GM12878 (cell line): ENCODE results near the gene CD200R1L. TPM values are rescaled to one million over a fixed set of nuclear protein-coding genes. Genes with fewer than 3 reads are reported as not detected.

ENCODE experiments used
- ATAC-seq: fragments of 200-7000 bp; cut with Tn5 transposase; 3 replicates; pipeline ENCODE4 v1.9.1; 2020; ENCODE audit warnings: mild to moderate bottlenecking, moderate library complexity
- BruUV-seq: library from RNA; stranded (reverse); fragments of 400-500 nt; replicated peaks from 2 replicates; lab custom pipeline; 2021; lab: Mats Ljungman, UMichigan
- CTCF ChIA-PET: fragments of 300-600 bp; sonication (Branson Sonifier 250); formaldehyde crosslinking; extraction: SDS; loops from one replicate; lab custom pipeline; 2021; ENCODE audit warnings: inconsistent platforms; lab: Yijun Ruan, JAX
- POLR2A ChIA-PET: fragments of 350-600 bp; formaldehyde crosslinking; extraction: SDS; loops from one replicate; lab custom pipeline; 2021; ENCODE audit warnings: inconsistent platforms; lab: Charles Lee
- RAD21 ChIA-PET: fragments of 300-600 bp; sonication (Branson Sonifier 250); formaldehyde crosslinking; loops from one replicate; lab custom pipeline; 2023; ENCODE audit warnings: antibody characterized with exemption; ENCODE audit not compliant: unreplicated experiment; lab: Charles Lee
- SMC1A ChIA-PET: fragments of 300-600 bp; sonication (Branson Sonifier 250); formaldehyde crosslinking; loops from one replicate; lab custom pipeline; 2023; ENCODE audit not compliant: unreplicated experiment, uncharacterized antibody; lab: Charles Lee
- DNase-seq: peaks from one replicate; pipeline ENCODE4 v3.0.0-alpha.2; 2011; ENCODE audit warnings: low read depth, low spot score
- FAIRE-seq: peaks from 3 replicates; lab custom pipeline; 2011; peaks lifted over from hg19 to GRCh38; lab: Jason Lieb, UNC
- H2AFZ ChIP-seq: 2 replicates; pipeline ENCODE4 v1.6.0; 2011; ENCODE audit warnings: low read depth, low read length, control low read depth; ENCODE audit not compliant: control insufficient read depth
- H3K27ac ChIP-seq: 2 replicates; pipeline ENCODE4 v1.5.1; 2011; ENCODE audit warnings: control low read depth; ENCODE audit not compliant: control insufficient read depth, insufficient read depth
- H3K27me3 ChIP-seq, 2 experiments: replicated peaks in 1 of 2; 2 replicates each; pipeline versions ENCODE4 v1.6.0 to v1.6.1; 2011; ENCODE audit warnings: low read length in 1 of 2; ENCODE audit not compliant: control insufficient read depth in 2 of 2, insufficient read depth in 2 of 2
- H3K36me3 ChIP-seq, 2 experiments: 2 replicates each; pipeline ENCODE4 v1.5.1; 2011; ENCODE audit warnings: low read length in 1 of 2; ENCODE audit not compliant: control insufficient read depth in 2 of 2, insufficient read depth in 2 of 2
- H3K4me1 ChIP-seq: 2 replicates; pipeline ENCODE4 v1.6.1; 2011; ENCODE audit warnings: mild to moderate bottlenecking, low read length, moderate library complexity, mixed read lengths; ENCODE audit not compliant: control insufficient read depth, insufficient read depth
- H3K4me2 ChIP-seq: 2 replicates; pipeline ENCODE4 v1.6.0; 2011; ENCODE audit warnings: control low read depth; ENCODE audit not compliant: control insufficient read depth, insufficient read depth
- H3K4me3 ChIP-seq: fragments of 200-600 bp; sonication (generic); 2 replicates; pipeline ENCODE4 v1.5.1; 2016
- H3K79me2 ChIP-seq: 2 replicates; pipeline ENCODE4 v1.6.0; 2011; ENCODE audit warnings: low read length; ENCODE audit not compliant: control insufficient read depth, insufficient read depth
- H3K9ac ChIP-seq: 2 replicates; pipeline ENCODE4 v1.8.0; 2011; ENCODE audit warnings: low read length, control low read depth, mixed read lengths; ENCODE audit not compliant: control insufficient read depth, insufficient read depth
- H3K9me3 ChIP-seq: replicated peaks from 3 replicates; pipeline ENCODE4 v1.5.1; 2011; ENCODE audit warnings: mild to moderate bottlenecking, low read length; ENCODE audit not compliant: control insufficient read depth, insufficient read depth
- H4K20me1 ChIP-seq: 2 replicates; pipeline ENCODE4 v1.6.0; 2011; ENCODE audit not compliant: control insufficient read depth, insufficient read depth
- CEBPB ChIP-seq, 2 experiments: fragments of 150-350 bp in 1 of 2; IDR thresholded peaks; 2 replicates each; pipeline ENCODE4 v1.6.1; 2012 to 2014; ENCODE audit warnings: low read depth in 2 of 2, low read length in 2 of 2, borderline replicate concordance in 1 of 2, inconsistent platforms in 1 of 2
- DPF2 ChIP-seq: fragments of 450-650 bp; IDR thresholded peaks from 2 replicates; pipeline ENCODE4 v1.6.1; 2017; ENCODE audit warnings: mild to moderate bottlenecking
- JUNB ChIP-seq: IDR thresholded peaks from 2 replicates; pipeline ENCODE4 v1.6.1; 2016; ENCODE audit warnings: antibody characterized with exemption, mild to moderate bottlenecking
- NBN ChIP-seq: fragments of 450-650 bp; IDR thresholded peaks from 2 replicates; pipeline ENCODE4 v1.6.1; 2016
- NFYB ChIP-seq: IDR thresholded peaks from 2 replicates; pipeline ENCODE4 v1.6.1; 2011; ENCODE audit warnings: low read depth, mild to moderate bottlenecking, low read length, improper control_type of control experiment, moderate library complexity; ENCODE audit not compliant: insufficient read depth
- PAX5 ChIP-seq: IDR thresholded peaks from 2 replicates; pipeline ENCODE4 v1.6.1; 2011; ENCODE audit warnings: low read depth, low read length, borderline replicate concordance
- POLR2AphosphoS5 ChIP-seq: IDR thresholded peaks from 2 replicates; pipeline ENCODE4 v1.6.1; 2011; ENCODE audit warnings: mild to moderate bottlenecking, low read length, inconsistent platforms
- TCF7 ChIP-seq: IDR thresholded peaks from 2 replicates; pipeline ENCODE4 v1.6.1; 2014; ENCODE audit warnings: antibody characterized with exemption, borderline replicate concordance
- WGBS: methylation state at CpG from one replicate; pipeline ENCODE4 v1.1.6; 2016; ENCODE audit warnings: low lambda C conversion rate; ENCODE audit not compliant: insufficient replicate concordance, insufficient coverage; ENCODE audit errors: missing lambda C conversion rate; 5-methylcytosine and 5-hydroxymethylcytosine counted together
- in situ Hi-C: fragments of 300-500 bp; cut with MboI; formaldehyde crosslinking; loops from 9 replicates; pipeline ENCODE4 v1.14.3; 2018; ENCODE audit warnings: mixed read lengths
- intact Hi-C: fragments of 100-400 bp; cut with micrococcal nuclease; formaldehyde crosslinking; loops from one replicate; pipeline ENCODE4 v1.14.2; 2022; ENCODE audit not compliant: unreplicated experiment
- polyA plus RNA-seq, 11 experiments: library from polyadenylated mRNA; depleted of rRNA in 4 of 11; unstranded in 6 of 11; stranded (reverse) in 5 of 11; fragments of >200 nt; fragmentation: Nextera tagmentation in 4 of 11; fragmentation: Illumina TruSeq in 1 of 11; extraction: Ambion mirVana in 4 of 11; extraction: Trizol in 1 of 11; gene quantifications; 1 replicate in 1 of 11; 2 replicates in 10 of 11; pipeline versions ENCODE4 v1.2.1 to v1.2.3, GENCODE V29; 2011 to 2016; ENCODE audit warnings: inconsistent platforms in 2 of 11, missing spikeins in 2 of 11, low read depth in 1 of 11
- total RNA-seq, 4 experiments: library from RNA; depleted of rRNA in 3 of 4; stranded (reverse); fragments of >200 nt in 3 of 4; fragmentation: Illumina TruSeq in 1 of 4; extraction: Trizol in 1 of 4; gene quantifications; 2 replicates each; pipeline versions ENCODE4 v1.2.1 to v1.2.3, GENCODE V29; 2013 to 2021
- TF ChIP-seq, protein P1 (sequence below): fragments of 150-350 bp; IDR thresholded peaks from 2 replicates; pipeline ENCODE4 v1.6.1; 2014; ENCODE audit warnings: mild to moderate bottlenecking, low read depth, low read length

The CD200R1L gene
- total and polyA plus RNA-seq, 10 of the 15 experiments (the other 5 are each of a cell fraction or from before 2014, with no cell fraction given) = 0.41 TPM; not detected in 9

- ChIA-PET CTCF (interaction anchor here (0.6 to 1.6 kb wide), 2 partner anchors 99 to 129 kb away, joined by 3 read pairs; no protein-coding TSS in a partner anchor), RAD21 (no interaction called here), POLR2A (interaction anchor here (0.7 kb wide), 1 partner anchor 49 kb away, joined by 4 read pairs; no protein-coding TSS in a partner anchor), SMC1A (interaction anchor here (1.0 to 1.4 kb wide), 2 partner anchors 10 to 103 kb away, joined by 4 read pairs; no protein-coding TSS in a partner anchor)
- Histone ChIP-seq H3K4me1 (peaks cover 14% of the 10 kb centered on the region), H4K20me1 (no peaks in the 10 kb centered on the region), H3K4me3 (no peak overlapping the region), H3K4me2 (no peak overlapping the region), H3K9ac (no peak overlapping the region), H3K36me3 (no peaks in the 10 kb centered on the region), H3K27me3 (no peaks in the 10 kb centered on the region), H3K27ac (no peak overlapping the region), H2AFZ (no peak overlapping the region), H3K79me2 (no peaks in the 10 kb centered on the region), H3K9me3 (no peaks in the 10 kb centered on the region)
- intact Hi-C loops (no loop called here), in situ Hi-C loops (no loop called here)
- 74% methylated on average over 2 of the region's 2 CpGs for WGBS
- no peak for TF ChIP-seq CEBPB (IDR thresholded peaks at IDR 0.05; ENCODE audit: borderline replicate concordance in 1 of 2, low read depth in 2 of 2, low read length in 2 of 2)
- TF ChIP-seq TCF7 = no peak
- TF ChIP-seq, protein P1, sequence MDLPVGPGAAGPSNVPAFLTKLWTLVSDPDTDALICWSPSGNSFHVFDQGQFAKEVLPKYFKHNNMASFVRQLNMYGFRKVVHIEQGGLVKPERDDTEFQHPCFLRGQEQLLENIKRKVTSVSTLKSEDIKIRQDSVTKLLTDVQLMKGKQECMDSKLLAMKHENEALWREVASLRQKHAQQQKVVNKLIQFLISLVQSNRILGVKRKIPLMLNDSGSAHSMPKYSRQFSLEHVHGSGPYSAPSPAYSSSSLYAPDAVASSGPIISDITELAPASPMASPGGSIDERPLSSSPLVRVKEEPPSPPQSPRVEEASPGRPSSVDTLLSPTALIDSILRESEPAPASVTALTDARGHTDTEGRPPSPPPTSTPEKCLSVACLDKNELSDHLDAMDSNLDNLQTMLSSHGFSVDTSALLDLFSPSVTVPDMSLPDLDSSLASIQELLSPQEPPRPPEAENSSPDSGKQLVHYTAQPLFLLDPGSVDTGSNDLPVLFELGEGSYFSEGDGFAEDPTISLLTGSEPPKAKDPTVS = no peak
- no peak for TF ChIP-seq DPF2
- TF ChIP-seq JUNB = no peak
- no peak for TF ChIP-seq PAX5
- TF ChIP-seq NFYB = no peak
- no peak for TF ChIP-seq POLR2AphosphoS5
- TF ChIP-seq NBN = no peak
- FAIRE-seq (no peak), ATAC-seq (no peak), DNase-seq (no peak)
- BruUV-seq = no TSS peak
Observed at GRCh38 chr3:112770951-112771350, 75.7 kb downstream of the CD200R1L start.
